WTC11 (cell line): Measurements from ENCODE around the gene MYL4. TPM values are rescaled to one million over a fixed set of nuclear protein-coding genes. Genes with fewer than 3 reads are reported as not detected.

Source experiments
- ATAC-seq: fragments of 200-7000 bp; cut with Tn5 transposase; 2 replicates; pipeline ENCODE4 v1.10.0; 2021; ENCODE audit warnings: mild to moderate bottlenecking, moderate library complexity
- CTCF ChIA-PET: fragments of 300-600 bp; sonication (Branson Sonifier 250); formaldehyde crosslinking; loops from one replicate; lab custom pipeline; 2021; ENCODE audit warnings: antibody characterized with exemption; lab: Charles Lee
- POLR2A ChIA-PET: fragments of 350-600 bp; sonication (Branson Sonifier 250); formaldehyde crosslinking; loops from one replicate; lab custom pipeline; 2021; ENCODE audit warnings: antibody characterized with exemption; lab: Charles Lee
- DNase-seq: peaks from one replicate; pipeline ENCODE4 v3.0.0; 2021; ENCODE audit warnings: low spot score
- H3K27ac Mint-ChIP-seq: 2 replicates; pipeline ENCODE4 v1.8.0; 2021; ENCODE audit warnings: mixed read lengths
- H3K27me3 Mint-ChIP-seq: 2 replicates; pipeline ENCODE4 v1.8.0; 2021; ENCODE audit warnings: low read depth, mild to moderate bottlenecking, moderate library complexity, mixed read lengths
- H3K36me3 Mint-ChIP-seq: 2 replicates; pipeline ENCODE4 v1.8.0; 2021; ENCODE audit warnings: mixed read lengths
- H3K4me1 Mint-ChIP-seq: 2 replicates; pipeline ENCODE4 v1.8.0; 2022; ENCODE audit warnings: mixed read lengths
- H3K4me3 Mint-ChIP-seq: 2 replicates; pipeline ENCODE4 v1.8.0; 2021; ENCODE audit warnings: mild to moderate bottlenecking, moderate library complexity, mixed read lengths
- H3K9me3 Mint-ChIP-seq: 2 replicates; pipeline ENCODE4 v1.8.0; 2021; ENCODE audit warnings: mixed read lengths
- AR ChIP-seq: fragments of 250-450 bp; sonication (Bioruptor Pico); IDR thresholded peaks from 2 replicates; pipeline ENCODE4 v1.9.0; 2021; ENCODE audit warnings: mild to moderate bottlenecking
- CBFB ChIP-seq: sonication (generic); formaldehyde crosslinking; IDR thresholded peaks from 2 replicates; pipeline ENCODE4 v1.8.1; 2022; ENCODE audit warnings: mild to moderate bottlenecking, low read depth, missing genetic modification reagents
- ETV6 ChIP-seq: sonication (generic); formaldehyde crosslinking; IDR thresholded peaks from 2 replicates; pipeline ENCODE4 v1.8.1; 2022; ENCODE audit warnings: mild to moderate bottlenecking, missing genetic modification reagents
- HMGA2 ChIP-seq: fragments of 250-450 bp; sonication (Bioruptor Pico); IDR thresholded peaks from 2 replicates; pipeline ENCODE4 v1.4.0; 2021; ENCODE audit warnings: mild to moderate bottlenecking, moderate library complexity
- IRF2 ChIP-seq: sonication (generic); formaldehyde crosslinking; IDR thresholded peaks from 2 replicates; pipeline ENCODE4 v1.8.0; 2022; ENCODE audit warnings: low read depth, missing genetic modification reagents, borderline replicate concordance
- MXD4 ChIP-seq: fragments of 250-450 bp; sonication (Bioruptor Pico); IDR thresholded peaks from 2 replicates; pipeline ENCODE4 v1.8.0; 2021; ENCODE audit warnings: mild to moderate bottlenecking, moderate library complexity, borderline replicate concordance
- NR3C1 ChIP-seq: sonication (generic); formaldehyde crosslinking; conservative IDR thresholded peaks from 2 replicates; pipeline ENCODE4 v1.8.1; 2023; ENCODE audit warnings: low read depth, mild to moderate bottlenecking, missing genetic modification reagents
- SP1 ChIP-seq: sonication (generic); formaldehyde crosslinking; conservative IDR thresholded peaks from 2 replicates; pipeline ENCODE4 v1.8.1; 2022; ENCODE audit warnings: missing genetic modification reagents
- STAT6 ChIP-seq: sonication (generic); formaldehyde crosslinking; conservative IDR thresholded peaks from 2 replicates; pipeline ENCODE4 v1.8.1; 2023; ENCODE audit warnings: mild to moderate bottlenecking, low read depth, missing genetic modification reagents, moderate library complexity
- TEAD4 ChIP-seq: sonication (generic); formaldehyde crosslinking; IDR thresholded peaks from 2 replicates; pipeline ENCODE4 v1.8.0; 2022; ENCODE audit warnings: mild to moderate bottlenecking, missing genetic modification reagents
- ZNF138 ChIP-seq: sonication (generic); formaldehyde crosslinking; conservative IDR thresholded peaks from 2 replicates; pipeline ENCODE4 v1.8.1; 2022; ENCODE audit warnings: mild to moderate bottlenecking, moderate library complexity, missing genetic modification reagents
- ZNF671 ChIP-seq: fragments of 250-450 bp; sonication (Bioruptor Pico); IDR thresholded peaks from 2 replicates; pipeline ENCODE4 v1.8.0; 2021; ENCODE audit warnings: mild to moderate bottlenecking
- ZSCAN18 ChIP-seq: fragments of 250-450 bp; sonication (Bioruptor Pico); IDR thresholded peaks from 2 replicates; pipeline ENCODE4 v2.1.2; 2022; ENCODE audit warnings: mild to moderate bottlenecking, moderate library complexity
- total RNA-seq: library from RNA; stranded (reverse); gene quantifications from 3 replicates; pipeline ENCODE4 v1.2.3, GENCODE V29; 2021

Gene MYL4
- total RNA-seq, 1 experiment from 2014 or later, result 0.50 TPM

GRCh38 chr17:47207143-47208067 lies 1.7 kb upstream of the MYL4 start (continued):
- TF ChIP-seq MXD4 (CRISPR knock-in tag) (no peak), CBFB (no peak), ZNF671 (CRISPR knock-in tag) (no peak)
- TF ChIP-seq, all 79 proteins: peak for 0

GRCh38 chr17:47209499-47209898 lies 351 bp downstream of the MYL4 start:
- CTCF ChIA-PET, result interaction anchor here (1.1 kb wide), 1 partner anchor 106 kb away, joined by 4 read pairs; no protein-coding TSS in a partner anchor

GRCh38 chr17:47210105-47210504 lies 957 bp downstream of the MYL4 start:
- peaks cover 7% of the 10 kb centered on the region; the same call in 1 of the 2 replicates for H3K27me3 Mint-ChIP-seq
- TF ChIP-seq AR (CRISPR knock-in tag) (no peak), SP1 (CRISPR knock-in tag) (no peak)
- no peak overlapping the region for H3K27ac Mint-ChIP-seq
- H3K4me3 Mint-ChIP-seq, result no peak overlapping the region
- CTCF ChIA-PET, result no interaction called here
- ATAC-seq, result no peak
- no peak for DNase-seq
- no peaks in the 10 kb centered on the region for H3K36me3 Mint-ChIP-seq
- H3K9me3 Mint-ChIP-seq, result no peaks in the 10 kb centered on the region
- POLR2A ChIA-PET, result no interaction called here
- H3K4me1 Mint-ChIP-seq, result peaks cover 10% of the 10 kb centered on the region

More at GRCh38 chr17:47209499-47209898, 351 bp downstream of the MYL4 start:
- peaks cover 14% of the 10 kb centered on the region for H3K4me1 Mint-ChIP-seq
- POLR2A ChIA-PET, result no interaction called here
- TF ChIP-seq HMGA2 (CRISPR knock-in tag) (no peak), IRF2 (CRISPR knock-in tag) (no peak)
- TF ChIP-seq, all 79 proteins: peak for 0
- H3K4me3 Mint-ChIP-seq, result no peak overlapping the region
- H3K36me3 Mint-ChIP-seq, result no peaks in the 10 kb centered on the region
- DNase-seq, result no peak
- ATAC-seq, result no peak
- no peaks in the 10 kb centered on the region for H3K9me3 Mint-ChIP-seq
- peaks cover 11% of the 10 kb centered on the region; the same call in 1 of the 2 replicates for H3K27me3 Mint-ChIP-seq
- no peak overlapping the region for H3K27ac Mint-ChIP-seq

GRCh38 chr17:47210779-47211178 lies 1.6 kb downstream of the MYL4 start:
- H3K27ac Mint-ChIP-seq, result no peak overlapping the region
- TF ChIP-seq NR3C1 (CRISPR knock-in tag) (no peak), ZSCAN18 (CRISPR knock-in tag) (no peak), TEAD4 (no peak), STAT6 (CRISPR knock-in tag) (no peak), ZNF138 (CRISPR knock-in tag) (no peak), ETV6 (no peak)
- H3K4me1 Mint-ChIP-seq, result peaks cover 3% of the 10 kb centered on the region
- POLR2A ChIA-PET, result no interaction called here
- no peak overlapping the region for H3K4me3 Mint-ChIP-seq
- peaks cover 4% of the 10 kb centered on the region; the same call in 1 of the 2 replicates for H3K27me3 Mint-ChIP-seq
- no peaks in the 10 kb centered on the region for H3K9me3 Mint-ChIP-seq
- no peak for ATAC-seq
- H3K36me3 Mint-ChIP-seq, result no peaks in the 10 kb centered on the region
- DNase-seq, result no peak
- CTCF ChIA-PET, result no interaction called here
